Activated CD8-positive, alpha-beta memory T cell treated with anti-CD3 and anti-CD28 coated beads, Interleukin-2, amount 50 U/mL, for 1 hour (primary cell): ENCODE measurements around the gene ANTXR1.

Experiments used
- DNase-seq: peaks from one replicate; pipeline ENCODE4 v3.0.0-alpha.2; 2020; ENCODE audit errors: extremely low read depth

The ANTXR1 gene

DNA sequence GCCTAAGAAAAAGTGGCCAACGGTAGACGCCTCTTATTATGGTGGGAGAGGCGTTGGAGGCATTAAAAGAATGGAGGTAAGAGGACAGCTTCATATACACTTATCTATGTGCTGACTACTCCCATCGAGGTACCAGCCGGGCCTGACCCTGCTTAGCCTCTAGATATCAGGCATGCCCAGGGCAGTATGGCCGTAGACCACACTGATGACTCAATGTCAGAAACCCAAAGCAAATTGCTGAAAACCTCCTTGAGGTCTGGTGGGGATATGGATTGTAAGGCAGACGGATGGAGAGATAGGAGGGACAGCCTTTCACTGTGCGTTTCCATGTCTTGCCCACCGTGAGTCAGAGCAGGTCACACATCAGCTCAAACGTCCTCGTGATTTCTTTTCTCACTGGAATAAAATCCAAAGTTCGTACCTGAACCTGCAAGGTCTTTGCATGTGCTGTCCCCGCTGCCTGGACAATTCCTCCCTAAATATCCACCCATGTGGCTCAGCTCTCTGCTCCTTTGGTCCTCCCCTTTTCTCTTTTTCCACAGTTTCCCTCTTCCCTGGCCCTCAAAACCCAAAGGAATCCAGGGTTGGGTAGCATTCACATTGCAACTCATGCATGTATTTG lies 168.9 kb downstream of the ANTXR1 start:
- no peak for DNase-seq

GRCh38 chr2:69183659-69184058 lies 170.7 kb downstream of the ANTXR1 start:
- no peak for DNase-seq

- DNase-seq: no peak
Measured at GRCh38 chr2:69184224-69184623, 171.2 kb downstream of the ANTXR1 start.

DNA sequence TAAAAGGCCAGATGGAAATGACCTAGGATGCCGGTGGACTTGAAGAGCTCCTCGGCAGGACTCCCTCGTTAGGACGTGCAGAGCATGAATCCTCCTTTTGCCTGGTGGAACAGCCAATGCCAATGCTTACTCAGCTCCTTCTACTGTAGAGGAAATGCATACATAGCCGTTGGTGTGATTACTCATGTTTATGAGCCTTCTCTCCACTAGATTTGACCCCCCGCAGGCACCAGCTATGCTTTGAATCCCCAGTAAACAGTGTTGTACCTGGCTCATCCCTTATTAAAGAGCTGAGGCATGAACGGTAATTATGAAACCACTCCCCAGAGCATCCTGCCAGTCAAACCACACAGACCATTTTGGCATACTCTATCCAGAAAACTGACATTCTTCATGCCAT lies 172.8 kb downstream of the ANTXR1 start:
- DNase-seq: no peak

DNA sequence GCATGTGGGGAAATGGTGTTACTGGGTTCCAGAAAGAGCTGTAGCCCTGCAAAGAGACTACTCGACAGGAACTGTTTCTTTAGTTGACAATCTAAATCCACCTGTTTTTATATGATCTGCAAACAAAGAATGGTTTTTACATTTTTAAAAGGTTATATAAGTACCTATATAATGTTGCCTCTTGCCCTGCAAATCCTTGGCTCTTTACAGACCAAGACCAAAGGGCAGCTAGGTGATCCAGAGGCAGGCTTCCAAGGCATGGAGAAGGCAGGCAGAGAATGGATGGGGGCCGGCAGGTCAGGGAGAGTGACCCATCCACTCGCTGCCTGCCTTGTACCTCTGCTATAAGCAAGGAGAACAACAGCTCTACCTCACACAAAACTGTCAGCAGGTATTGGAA lies 173.6 kb downstream of the ANTXR1 start:
- no peak for DNase-seq

GRCh38 chr2:69188182-69188900 lies 175.4 kb downstream of the ANTXR1 start:
- DNase-seq: no peak

GRCh38 chr2:69190743-69191404 lies 177.9 kb downstream of the ANTXR1 start:
- no peak for DNase-seq

GRCh38 chr2:69191634-69192033 lies 178.7 kb downstream of the ANTXR1 start:
- no peak for DNase-seq

DNA sequence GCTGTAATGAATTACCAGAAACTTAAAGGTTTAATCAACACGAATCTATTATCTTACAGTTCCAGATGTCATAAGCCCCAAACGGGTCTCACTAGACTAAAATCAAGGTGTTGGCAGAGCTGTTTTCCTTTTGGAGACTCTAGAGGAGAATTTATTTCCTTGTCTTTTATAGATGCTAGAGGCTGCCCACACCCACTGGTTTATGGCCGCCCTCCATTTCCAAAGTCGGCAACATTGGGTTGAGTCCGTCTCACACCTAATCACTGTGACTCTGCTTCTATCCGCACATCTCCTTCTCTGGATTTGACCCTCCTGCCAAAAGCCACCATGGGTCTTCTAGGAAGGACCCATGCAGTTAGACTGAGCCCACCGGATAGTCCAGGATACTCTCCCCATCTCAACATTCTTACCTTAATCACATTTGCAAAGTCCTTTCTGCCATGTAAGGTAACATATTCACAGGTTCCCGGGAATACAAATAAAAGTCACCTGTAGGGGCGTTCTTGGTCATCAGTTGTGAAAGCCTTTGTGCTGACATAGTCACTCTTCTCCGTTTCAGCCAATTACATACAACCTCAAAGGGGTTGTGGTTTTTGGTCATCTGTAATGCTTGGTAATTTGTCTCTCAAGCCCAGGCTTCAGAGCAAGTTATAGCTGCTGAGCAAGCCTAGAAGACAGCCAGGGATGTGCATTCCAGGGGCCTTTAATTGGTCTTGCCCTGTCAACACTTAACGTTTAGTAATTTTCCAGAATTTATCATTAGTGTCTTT lies 179.4 kb downstream of the ANTXR1 start:
- no peak for DNase-seq

GRCh38 chr2:69195706-69196105 lies 182.7 kb downstream of the ANTXR1 start:
- DNase-seq: no peak

DNA sequence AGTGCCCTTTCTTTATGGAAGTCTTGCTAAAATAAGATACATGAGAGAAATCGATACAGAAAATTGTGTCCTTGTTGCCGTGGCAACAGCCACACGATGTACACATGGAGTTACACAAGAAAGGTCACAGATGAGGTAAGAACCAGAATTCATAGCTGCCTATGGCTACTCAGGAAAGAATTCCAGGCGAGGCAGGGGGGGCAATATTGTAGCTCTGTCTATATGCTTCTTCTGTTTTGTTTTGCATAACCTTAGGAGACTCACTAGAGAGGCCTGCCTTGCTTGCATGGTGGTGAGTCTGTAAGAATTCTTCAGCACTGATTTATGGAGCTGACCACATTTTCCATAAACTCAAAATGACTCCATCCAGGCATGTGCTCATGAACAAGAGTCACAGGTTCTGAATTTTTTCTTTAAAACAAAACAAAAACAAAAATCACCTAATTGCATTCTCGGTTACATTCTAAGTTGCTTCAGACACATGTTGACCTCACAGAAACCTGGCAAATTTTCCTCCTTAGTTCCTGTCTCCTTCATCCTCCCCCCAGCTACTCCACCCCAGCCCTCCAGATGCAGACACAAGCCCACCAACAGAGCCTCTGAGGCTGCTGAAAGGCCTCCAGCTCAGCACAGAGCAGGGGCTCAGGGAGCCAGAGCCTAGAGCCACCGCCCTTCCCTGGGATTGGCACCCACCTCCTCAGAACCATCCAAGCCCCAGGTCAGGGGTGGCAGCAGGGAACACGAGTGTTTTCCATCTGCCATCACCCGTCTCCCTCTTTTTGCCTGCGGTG lies 183.5 kb downstream of the ANTXR1 start:
- no peak for DNase-seq

DNA sequence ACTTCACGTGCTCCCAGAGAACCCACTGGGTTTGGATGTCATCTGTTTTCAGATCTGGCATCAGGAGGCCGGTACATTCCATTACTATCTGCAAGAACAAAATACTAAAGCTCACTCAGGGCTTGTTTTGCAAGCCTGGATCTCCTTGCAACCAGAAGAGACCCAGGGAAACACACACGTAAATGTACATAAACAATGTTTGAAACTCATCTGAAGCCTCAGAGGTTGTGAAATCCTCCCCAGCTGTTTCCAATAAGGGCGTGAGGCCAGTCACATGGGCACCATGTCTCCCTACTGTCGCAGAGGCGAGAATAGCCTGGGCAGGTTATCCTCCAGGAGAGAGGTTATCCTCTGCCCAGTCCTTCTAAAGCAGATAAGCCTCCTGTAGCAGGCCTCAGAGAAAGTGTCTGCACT lies 187.1 kb downstream of the ANTXR1 start:
- no peak for DNase-seq

- no peak for DNase-seq
Measured at GRCh38 chr2:69201259-69201658, 188.3 kb downstream of the ANTXR1 start.

GRCh38 chr2:69202327-69202726 lies 189.3 kb downstream of the ANTXR1 start:
- no peak for DNase-seq

- no peak for DNase-seq
Measured at GRCh38 chr2:69203166-69203985, 190.4 kb downstream of the ANTXR1 start.

DNA sequence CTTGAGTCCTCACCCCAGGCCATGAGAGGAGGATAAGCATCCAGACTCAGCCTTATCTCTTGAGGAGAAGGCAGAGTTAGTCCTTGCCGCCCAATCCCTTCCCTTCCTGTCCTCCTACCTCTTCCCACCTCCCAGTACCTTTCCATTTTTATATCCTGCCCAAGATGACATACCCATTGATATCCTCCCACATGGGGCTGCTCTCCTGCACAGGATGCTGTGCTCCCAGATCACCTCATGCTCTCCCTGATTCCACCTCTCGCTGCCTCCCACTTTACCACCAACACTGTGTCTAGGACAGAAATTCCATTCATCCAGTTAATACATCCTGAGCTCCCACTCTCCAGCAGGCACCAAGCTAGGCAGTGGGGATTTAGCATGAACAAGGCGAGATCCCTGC lies 191.7 kb downstream of the ANTXR1 start:
- no peak for DNase-seq

DNA sequence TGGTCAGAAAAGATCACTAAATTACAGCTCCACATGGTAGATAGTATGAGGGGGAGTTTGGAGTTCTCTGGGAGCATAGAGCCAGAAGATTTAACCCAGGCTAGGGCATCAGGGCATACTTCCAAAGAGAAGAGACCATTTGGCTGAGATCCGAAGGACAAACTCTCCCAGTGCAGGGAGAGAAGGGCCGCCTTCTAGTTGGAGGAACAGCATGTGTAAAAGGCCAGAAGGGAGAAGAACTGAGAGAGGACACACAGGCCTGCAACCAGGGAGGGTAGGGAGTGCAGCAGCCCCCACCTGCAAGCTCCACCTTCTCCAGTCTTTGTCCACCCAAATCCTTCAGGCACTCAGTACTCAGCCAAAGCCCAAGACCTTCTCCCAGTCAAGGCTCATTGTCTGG lies 192.1 kb downstream of the ANTXR1 start:
- no peak for DNase-seq

- no peak for DNase-seq
Measured at GRCh38 chr2:69205491-69205890, 192.5 kb downstream of the ANTXR1 start.

DNA sequence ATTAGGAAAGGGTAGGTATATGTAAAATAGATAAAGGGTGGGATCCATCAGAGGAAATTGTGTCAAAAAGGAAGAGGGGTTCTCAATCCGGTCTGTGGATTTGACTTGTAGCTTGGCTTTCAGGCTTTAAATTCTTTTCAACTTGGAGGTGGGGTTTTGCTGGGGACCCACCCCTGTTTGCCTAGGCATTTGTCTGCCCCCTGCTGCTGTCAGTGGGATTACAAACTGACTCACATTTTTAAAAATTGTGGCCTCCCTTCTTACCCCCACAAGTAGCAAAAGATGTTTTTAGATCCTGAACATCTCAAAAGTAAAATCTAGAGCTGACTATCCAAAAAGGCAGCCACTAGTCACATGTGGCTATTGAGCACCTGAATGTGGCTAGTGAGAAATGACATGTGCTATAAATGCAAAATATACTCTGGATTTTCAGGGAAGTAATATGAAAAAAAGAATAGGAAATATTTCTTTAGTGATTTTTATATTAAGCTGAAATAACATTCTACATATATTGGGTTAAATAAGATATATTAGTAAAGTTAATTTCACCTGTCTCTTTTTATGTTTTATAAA lies 195.1 kb downstream of the ANTXR1 start:
- DNase-seq: no peak

GRCh38 chr2:69209482-69209881 lies 196.5 kb downstream of the ANTXR1 start:
- no peak for DNase-seq
